Esophagus squamous epithelium (tissue), 5 donors: ENCODE results near the gene COX20. TPM values are rescaled to one million over a fixed set of nuclear protein-coding genes. Genes with fewer than 3 reads are reported as not detected.

Experiments
- DNase-seq: peaks from one replicate; lab custom pipeline; 2025; lab: John Stamatoyannopoulos, UW
- H3K27ac ChIP-seq, 4 donors: fragments of 200-600 bp; sonication (generic); one replicate each; pipeline ENCODE4 v1.5.1; 2016 to 2019; ENCODE audit warnings: mild to moderate bottlenecking in 1 of 4
- H3K27me3 ChIP-seq, 4 donors: fragments of 200-600 bp; sonication (generic); 1 replicate in 3 of 4; 2 replicates in 1 of 4; pipeline versions ENCODE4 v1.5.1 to v1.6.0; 2017 to 2021; ENCODE audit warnings: antibody characterized with exemption in 1 of 4
- H3K36me3 ChIP-seq, 3 donors: fragments of 200-600 bp; sonication (generic); one replicate each; pipeline ENCODE4 v1.5.1; 2016 to 2019
- H3K4me1 ChIP-seq, 3 donors: fragments of 200-600 bp; sonication (generic); one replicate each; pipeline ENCODE4 v1.5.1; 2017 to 2019
- H3K4me3 ChIP-seq, 4 donors: fragments of 200-600 bp; sonication (generic); 1 replicate in 3 of 4; 2 replicates in 1 of 4; pipeline ENCODE4 v1.5.1; 2016 to 2019; ENCODE audit warnings: mild to moderate bottlenecking in 2 of 4, moderate library complexity in 1 of 4
- H3K9me3 ChIP-seq, 3 donors: fragments of 200-600 bp; sonication (generic); one replicate each; pipeline ENCODE4 v1.5.1; 2016 to 2019
- POLR2A ChIP-seq, 4 donors: fragments of 450-650 bp; IDR thresholded peaks; one replicate each; pipeline ENCODE4 v1.6.1; 2017; ENCODE audit warnings: antibody characterized with exemption in 4 of 4, mild to moderate bottlenecking in 4 of 4, moderate library complexity in 3 of 4
- WGBS, 2 donors: methylation state at CpG; one replicate each; pipeline ENCODE4 v1.1.5; 2018; 5-methylcytosine and 5-hydroxymethylcytosine counted together
- intact Hi-C: fragments of 100-400 bp; cut with DNase I; formaldehyde crosslinking; loops from one replicate; pipeline ENCODE4 v1.15.0; 2022
- total RNA-seq, 4 donors: library from RNA; depleted of rRNA; stranded (reverse); fragments of >200 nt; gene quantifications; one replicate each; pipeline ENCODE4 v1.1.0, GENCODE V29; 2016
- TF ChIP-seq, protein P1 (sequence below), 6 experiments: fragments of 450-650 bp in 4 of 6; fragments of 200-600 bp in 2 of 6; sonication (generic) in 2 of 6; IDR thresholded peaks; one replicate each; pipeline ENCODE4 v1.5.1; 2016 to 2019; ENCODE audit warnings: antibody characterized with exemption in 6 of 6, mild to moderate bottlenecking in 4 of 6, moderate library complexity in 4 of 6
- donor health status: DM: yes; HTN: yes; CAD: no.

The COX20 gene
- total RNA-seq, 4 donors from 2014 or later: 19.2 to 48.4 (median 37.0) TPM

DNA sequence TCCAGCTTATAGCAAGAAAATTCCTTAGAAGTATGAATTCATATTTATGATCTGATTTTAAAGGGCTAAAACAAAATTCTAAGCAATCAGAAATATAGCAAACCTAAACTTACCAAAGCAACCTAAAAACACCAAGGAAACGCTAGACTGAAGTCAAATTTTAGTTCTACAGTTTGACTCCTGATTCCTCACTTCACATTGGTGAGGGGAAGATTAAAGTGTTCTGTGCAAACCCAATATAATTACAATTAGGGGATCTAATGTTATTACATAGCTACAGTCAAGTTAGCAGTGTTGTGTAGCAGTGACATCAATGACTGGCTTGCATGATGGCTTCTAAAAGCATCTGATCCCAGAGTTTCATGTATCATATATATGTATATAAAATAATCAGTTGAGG is 17.2 kb downstream of the COX20 start:
- intact Hi-C loops: no loop called here
- no peak overlapping the region for H3K4me3 ChIP-seq
- WGBS, 2 donors: 89 to 94% methylated on average over 1 of the region's 1 CpG
- no peak for TF ChIP-seq POLR2A (IDR thresholded peaks at IDR 0.05)
- TF ChIP-seq, protein P1, sequence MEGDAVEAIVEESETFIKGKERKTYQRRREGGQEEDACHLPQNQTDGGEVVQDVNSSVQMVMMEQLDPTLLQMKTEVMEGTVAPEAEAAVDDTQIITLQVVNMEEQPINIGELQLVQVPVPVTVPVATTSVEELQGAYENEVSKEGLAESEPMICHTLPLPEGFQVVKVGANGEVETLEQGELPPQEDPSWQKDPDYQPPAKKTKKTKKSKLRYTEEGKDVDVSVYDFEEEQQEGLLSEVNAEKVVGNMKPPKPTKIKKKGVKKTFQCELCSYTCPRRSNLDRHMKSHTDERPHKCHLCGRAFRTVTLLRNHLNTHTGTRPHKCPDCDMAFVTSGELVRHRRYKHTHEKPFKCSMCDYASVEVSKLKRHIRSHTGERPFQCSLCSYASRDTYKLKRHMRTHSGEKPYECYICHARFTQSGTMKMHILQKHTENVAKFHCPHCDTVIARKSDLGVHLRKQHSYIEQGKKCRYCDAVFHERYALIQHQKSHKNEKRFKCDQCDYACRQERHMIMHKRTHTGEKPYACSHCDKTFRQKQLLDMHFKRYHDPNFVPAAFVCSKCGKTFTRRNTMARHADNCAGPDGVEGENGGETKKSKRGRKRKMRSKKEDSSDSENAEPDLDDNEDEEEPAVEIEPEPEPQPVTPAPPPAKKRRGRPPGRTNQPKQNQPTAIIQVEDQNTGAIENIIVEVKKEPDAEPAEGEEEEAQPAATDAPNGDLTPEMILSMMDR (IDR thresholded peaks at IDR 0.05): no peak
- H3K36me3 ChIP-seq: peaks cover 8 to 100% (median 34%) of the 10 kb centered on the region in 3 donors
- H3K27me3 ChIP-seq: no peaks in the 10 kb centered on the region
- DNase-seq: no peak
- H3K9me3 ChIP-seq: no peaks in the 10 kb centered on the region
- H3K4me1 ChIP-seq: peaks cover 0 to 46% (median 5%) of the 10 kb centered on the region in 3 donors
- H3K27ac ChIP-seq: no peak overlapping the region

- Histone ChIP-seq H3K9me3 (no peaks in the 10 kb centered on the region), H3K27ac (no peak overlapping the region), H3K36me3 (peaks cover 8 to 100% (median 40%) of the 10 kb centered on the region in 3 donors), H3K4me3 (no peak overlapping the region), H3K27me3 (no peaks in the 10 kb centered on the region), H3K4me1 (peaks cover 0 to 61% (median 9%) of the 10 kb centered on the region in 3 donors)
- WGBS, 2 donors: 60 to 62% methylated on average over 5 of the region's 5 CpGs
- intact Hi-C loops: no loop called here
- TF ChIP-seq, protein P1 (IDR thresholded peaks at IDR 0.05): no peak
- no peak for TF ChIP-seq POLR2A (IDR thresholded peaks at IDR 0.05)
- no peak for DNase-seq
Measured at GRCh38 chr1:244854166-244854565, 18.7 kb downstream of the COX20 start.

DNA sequence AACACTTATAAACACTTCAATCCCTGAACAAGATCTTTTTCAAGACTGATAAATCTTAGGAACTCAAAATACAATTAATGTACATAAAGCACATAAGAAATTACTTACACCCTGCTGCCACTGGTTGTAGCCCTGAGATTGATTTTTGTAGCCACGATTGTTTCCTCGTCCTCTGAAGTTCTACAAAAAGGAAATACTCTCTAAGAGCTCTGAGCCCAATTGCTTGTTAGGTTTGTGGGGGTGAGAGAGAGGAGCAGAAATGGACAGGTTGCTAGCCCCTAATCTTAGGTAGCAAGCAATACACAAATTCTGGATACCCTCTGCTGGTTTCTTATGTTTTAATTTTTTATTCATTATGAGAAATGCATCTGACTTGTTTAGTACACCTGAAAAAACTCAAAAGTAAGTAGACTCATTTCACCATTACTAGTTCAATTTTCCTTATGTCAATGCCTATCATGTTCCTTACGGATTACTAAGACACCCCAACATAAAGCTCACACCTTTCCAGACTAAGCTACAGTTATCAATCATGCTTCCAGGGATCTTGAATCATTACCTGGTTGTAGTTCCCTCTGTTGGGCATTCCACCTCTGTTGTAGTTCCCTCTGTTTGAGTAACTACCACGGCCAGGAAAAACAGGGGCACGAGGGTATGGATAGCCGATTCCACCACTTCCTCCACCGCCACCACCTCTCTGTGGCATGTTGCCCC is 19.6 kb downstream of the COX20 start:
- Histone ChIP-seq H3K4me3 (no peak overlapping the region), H3K9me3 (no peaks in the 10 kb centered on the region), H3K27me3 (no peaks in the 10 kb centered on the region), H3K36me3 (peaks cover 8 to 100% (median 41%) of the 10 kb centered on the region in 3 donors), H3K4me1 (peaks cover 6 to 70% (median 17%) of the 10 kb centered on the region in 3 donors), H3K27ac (no peak overlapping the region)
- 47 to 62% methylated on average over 7 of the region's 7 CpGs for WGBS, 2 donors
- TF ChIP-seq POLR2A (IDR thresholded peaks at IDR 0.05): no peak
- TF ChIP-seq, protein P1 (IDR thresholded peaks at IDR 0.05): no peak
- intact Hi-C loops: no loop called here
- no peak for DNase-seq

GRCh38 chr1:244857761-244858160 is 22.3 kb downstream of the COX20 start:
- Histone ChIP-seq H3K27ac (no peak overlapping the region), H3K36me3 (peaks cover 8 to 84% (median 39%) of the 10 kb centered on the region in 3 donors), H3K9me3 (no peaks in the 10 kb centered on the region), H3K27me3 (no peaks in the 10 kb centered on the region), H3K4me3 (no peak overlapping the region), H3K4me1 (peaks cover 14 to 91% (median 35%) of the 10 kb centered on the region in 3 donors)
- intact Hi-C loops: no loop called here
- no peak for TF ChIP-seq POLR2A (IDR thresholded peaks at IDR 0.05)
- TF ChIP-seq, protein P1 (IDR thresholded peaks at IDR 0.05): no peak
- no peak for DNase-seq
- 52 to 71% methylated on average over 3 of the region's 3 CpGs for WGBS, 2 donors

DNA sequence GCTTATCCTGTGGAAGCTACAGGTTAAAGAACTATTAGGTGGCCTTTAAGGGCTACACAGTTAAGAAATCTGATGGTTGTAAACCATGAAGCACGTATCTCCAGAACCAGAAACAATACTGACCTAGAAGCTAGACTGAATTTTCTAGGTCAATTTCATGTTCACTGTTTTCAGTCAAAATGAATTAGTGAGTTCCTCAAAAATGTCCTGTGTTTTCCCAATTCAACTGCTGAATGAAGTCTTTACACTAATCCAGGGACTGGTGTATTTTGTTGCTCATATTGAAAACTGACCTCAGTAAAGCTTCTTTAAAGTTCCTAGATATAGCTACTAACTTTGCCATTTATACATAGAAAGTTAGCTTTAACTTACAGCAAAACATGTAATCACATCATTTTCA is 22.9 kb downstream of the COX20 start:
- intact Hi-C loops: no loop called here
- H3K27me3 ChIP-seq: no peaks in the 10 kb centered on the region
- DNase-seq: no peak
- no peaks in the 10 kb centered on the region for H3K9me3 ChIP-seq
- H3K36me3 ChIP-seq: peaks cover 8 to 78% (median 39%) of the 10 kb centered on the region in 3 donors
- TF ChIP-seq, protein P1 (IDR thresholded peaks at IDR 0.05): no peak
- TF ChIP-seq POLR2A (IDR thresholded peaks at IDR 0.05): no peak
- peaks cover 14 to 88% (median 35%) of the 10 kb centered on the region in 3 donors for H3K4me1 ChIP-seq
- no peak overlapping the region for H3K27ac ChIP-seq
- H3K4me3 ChIP-seq: no peak overlapping the region
- WGBS, 2 donors: 58 to 60% methylated on average over 1 of the region's 1 CpG
